ENCODE measurements around the gene DPP6.
A peak's percentile ranks its signal among the peaks of the same experiment; 100 is the strongest.

DPP6 gene

DNA sequence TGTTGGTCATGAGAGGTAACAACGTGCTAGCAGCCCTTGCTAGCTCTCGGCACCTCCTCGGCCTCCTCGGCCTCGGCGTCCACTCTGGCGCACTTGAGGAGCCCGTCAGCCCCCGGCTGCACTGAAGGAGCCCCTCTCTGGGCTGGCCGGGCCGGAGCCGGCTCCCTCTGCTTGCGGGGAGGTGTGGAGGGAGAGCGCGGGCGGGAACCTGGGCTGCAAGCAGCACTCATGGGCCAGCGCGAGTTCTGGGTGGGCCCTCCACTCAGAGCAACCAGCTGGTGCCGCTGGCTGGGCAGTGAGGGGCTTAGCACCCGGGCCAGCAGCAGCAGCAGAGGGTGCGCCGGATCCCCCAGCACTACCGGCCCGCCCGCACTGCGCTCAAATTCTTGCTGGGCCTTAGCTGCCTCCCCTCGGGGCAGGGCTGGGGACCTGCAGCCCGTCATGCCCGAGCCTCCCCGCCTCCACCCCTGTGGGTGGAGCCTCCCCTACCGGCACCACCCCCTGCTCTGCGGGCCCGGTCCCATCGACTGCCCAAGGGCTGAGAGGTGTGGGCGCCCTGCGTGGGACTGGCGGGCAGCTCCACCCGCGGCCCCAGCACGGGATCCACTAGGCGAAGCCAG, 854.6 kb downstream of the DPP6 start:
- in situ Hi-C loops (cut with HindIII; ENCODE audit: low pct_unique_long_range_greater_than_20kb, low sequenced_read_pairs), result no loop called here
- TF ChIP-seq JUND (IDR thresholded peaks at IDR 0.05; ENCODE audit: low read depth), result no peak
- DNase-seq (ENCODE audit: low read depth in 1 of 2, low spot score in 1 of 2), result no peak

DNA sequence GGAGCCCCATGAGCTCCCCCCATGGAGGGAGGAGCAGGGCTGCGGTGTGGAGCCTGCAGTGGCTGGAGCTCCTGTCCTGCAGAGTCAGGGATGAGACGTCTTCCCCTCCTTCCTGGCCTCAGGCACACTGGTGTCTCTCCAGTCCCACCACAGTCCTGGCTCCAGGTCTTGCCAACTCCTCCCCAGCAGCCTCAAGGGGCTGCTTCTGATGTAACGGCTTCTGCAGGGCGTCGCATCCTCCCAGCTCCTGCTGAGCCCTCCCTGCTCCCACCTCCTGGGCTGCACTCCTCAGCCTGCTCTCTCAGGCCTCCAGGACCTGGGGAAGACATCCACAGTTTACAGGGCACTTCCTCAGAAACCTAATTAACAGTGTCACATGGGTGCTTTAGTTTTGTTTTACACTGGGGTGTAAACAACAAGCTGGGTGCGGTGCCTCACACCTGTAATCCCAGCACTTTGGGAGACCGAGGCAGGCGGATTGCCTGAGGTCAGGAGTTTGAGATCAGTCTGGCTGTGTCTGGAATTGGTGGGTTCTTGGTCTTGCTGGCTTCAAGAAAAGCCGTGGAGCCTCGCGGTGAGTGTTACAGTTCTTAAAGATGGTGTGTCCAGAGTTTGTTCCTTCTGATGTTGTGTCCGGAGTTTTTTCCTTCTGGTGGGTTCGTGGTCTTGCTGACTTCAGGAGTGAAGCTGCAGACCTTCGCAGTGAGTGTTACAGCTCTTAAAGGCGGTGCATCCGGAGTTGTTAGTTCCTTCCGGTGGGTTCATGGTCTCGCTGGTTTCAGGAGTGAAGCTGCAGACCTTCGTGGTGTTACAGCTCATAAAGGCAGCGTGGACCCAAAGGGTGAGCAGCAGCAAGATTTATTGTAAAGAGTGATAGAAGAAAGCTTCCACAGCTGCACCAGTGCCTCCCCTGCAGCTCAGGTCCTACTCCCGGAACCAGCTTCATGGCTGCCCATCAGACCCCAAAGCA, 855.7 kb downstream of the DPP6 start:
- TF ChIP-seq JUND (IDR thresholded peaks at IDR 0.05; ENCODE audit: low read depth), result no peak
- in situ Hi-C loops (cut with HindIII; ENCODE audit: low pct_unique_long_range_greater_than_20kb, low sequenced_read_pairs), result no loop called here
- DNase-seq (ENCODE audit: low read depth in 1 of 2, low spot score in 1 of 2), result no peak

DNA sequence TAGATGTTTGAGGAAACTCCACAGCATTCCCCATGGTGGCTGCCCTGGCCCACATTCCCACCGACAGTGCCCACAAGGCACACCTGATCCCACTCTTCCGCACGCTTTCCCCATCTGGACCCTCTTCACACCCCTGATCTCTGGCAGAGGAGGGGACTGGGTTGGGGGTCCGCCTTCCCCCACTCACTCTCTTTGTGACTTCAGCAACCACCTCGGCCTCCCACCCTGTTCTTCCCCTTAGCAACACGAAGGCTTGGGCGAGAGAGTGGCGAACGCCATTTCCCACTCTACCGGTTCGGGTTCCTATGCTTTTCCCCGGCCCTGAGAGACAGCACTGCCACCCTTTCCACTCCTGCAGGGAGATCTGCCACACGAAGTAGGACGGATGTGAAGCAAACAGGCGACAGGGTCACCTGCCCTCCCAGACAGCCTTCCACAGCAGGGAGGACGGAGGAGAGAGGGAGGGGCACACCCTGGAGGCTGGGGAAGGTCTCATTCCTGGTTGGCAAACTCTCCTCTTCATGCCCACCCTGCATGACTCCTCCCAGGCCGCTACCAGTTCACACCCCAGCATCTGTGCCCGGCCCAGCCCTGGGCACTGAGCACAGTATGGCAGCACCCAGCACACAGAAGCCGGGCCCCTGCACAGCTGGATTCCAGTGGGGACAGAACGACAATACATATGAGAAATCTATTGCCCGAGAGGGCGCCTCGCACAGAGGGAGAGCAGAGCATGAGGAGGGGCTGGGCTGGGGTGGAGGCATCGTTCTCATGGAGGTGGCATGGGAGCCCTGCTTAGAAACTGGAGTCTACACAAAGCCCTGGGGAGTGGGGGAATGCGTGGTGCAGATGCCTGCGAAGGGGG, 857.3 kb downstream of the DPP6 start:
- in situ Hi-C loops (cut with HindIII; ENCODE audit: low pct_unique_long_range_greater_than_20kb, low sequenced_read_pairs), result no loop called here
- no peak for DNase-seq (ENCODE audit: low read depth in 1 of 2, low spot score in 1 of 2)
- TF ChIP-seq JUND (IDR thresholded peaks at IDR 0.05; ENCODE audit: low read depth), result no peak

DNA sequence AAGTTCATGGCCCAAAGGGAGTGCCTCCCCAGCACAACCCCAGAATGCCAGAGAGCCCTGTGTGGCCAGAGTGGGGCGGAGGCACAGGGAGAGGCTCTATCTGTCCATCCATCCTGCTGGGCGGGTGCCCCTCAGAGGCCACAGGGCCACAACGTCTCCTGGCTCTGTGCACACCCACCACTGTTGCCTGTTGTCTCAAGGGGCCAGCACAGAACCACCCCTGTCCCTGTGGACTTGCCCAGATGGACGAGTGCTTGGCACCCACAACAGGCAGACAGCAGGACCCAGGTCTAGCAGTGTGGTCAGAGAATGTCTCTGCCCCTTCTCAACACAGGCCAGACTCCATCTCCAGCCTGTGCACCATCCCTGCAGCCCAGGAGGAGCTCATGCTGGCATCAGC, 857.9 kb downstream of the DPP6 start:
- DNase-seq (ENCODE audit: low read depth in 1 of 2, low spot score in 1 of 2), result no peak
- in situ Hi-C loops (cut with HindIII; ENCODE audit: low pct_unique_long_range_greater_than_20kb, low sequenced_read_pairs), result no loop called here
- TF ChIP-seq JUND (IDR thresholded peaks at IDR 0.05; ENCODE audit: low read depth), result no peak

DNA sequence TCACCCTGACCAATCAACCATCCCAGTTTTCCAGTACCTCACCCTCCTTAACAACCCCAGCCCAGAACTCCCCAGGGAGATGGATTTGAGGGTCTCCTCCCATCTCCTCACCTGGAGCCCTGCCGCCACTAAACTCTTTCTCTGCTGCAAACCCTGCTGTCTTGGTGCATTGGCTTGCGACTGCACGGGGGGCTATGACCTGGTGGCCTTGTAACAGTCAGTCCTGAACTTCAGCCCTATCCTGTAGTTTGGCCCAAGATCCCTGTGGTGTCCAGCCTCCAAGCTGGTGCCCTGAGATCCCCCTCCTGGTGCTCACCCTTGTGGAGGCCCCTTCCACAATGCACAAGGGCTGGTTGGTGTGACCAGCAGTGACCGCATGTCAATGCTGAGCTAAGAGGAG, 858.8 kb downstream of the DPP6 start:
- DNase-seq (ENCODE audit: low read depth in 1 of 2, low spot score in 1 of 2), result no peak
- in situ Hi-C loops (cut with HindIII; ENCODE audit: low pct_unique_long_range_greater_than_20kb, low sequenced_read_pairs), result no loop called here

DNA sequence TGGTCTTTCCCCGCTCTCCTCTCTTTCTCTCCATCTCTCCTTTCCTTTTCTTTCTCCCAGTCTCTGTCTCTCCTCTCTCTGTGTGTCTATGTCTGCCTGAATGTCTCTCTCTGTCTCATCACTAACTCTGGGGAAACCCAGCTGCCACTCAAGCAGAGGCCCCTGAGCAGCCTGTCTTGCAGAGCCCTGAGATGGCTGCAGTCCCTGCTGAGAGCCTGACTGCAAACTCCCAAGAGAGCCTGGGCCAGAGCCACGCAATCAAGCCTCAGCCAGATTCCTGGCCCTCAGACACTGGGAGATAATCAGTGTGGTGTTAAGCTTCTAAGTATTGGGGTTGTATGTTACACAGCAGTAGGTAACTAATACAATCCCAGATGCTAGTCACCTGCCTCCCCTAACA, 859.2 kb downstream of the DPP6 start:
- TF ChIP-seq JUND (IDR thresholded peaks at IDR 0.05; ENCODE audit: low read depth), result no peak
- in situ Hi-C loops (cut with HindIII; ENCODE audit: low pct_unique_long_range_greater_than_20kb, low sequenced_read_pairs), result no loop called here
- DNase-seq (ENCODE audit: low read depth in 1 of 2, low spot score in 1 of 2), result no peak

More for the DNA sequence above, 858.8 kb downstream of the DPP6 start:
- TF ChIP-seq JUND (IDR thresholded peaks at IDR 0.05; ENCODE audit: low read depth), result no peak

DNA sequence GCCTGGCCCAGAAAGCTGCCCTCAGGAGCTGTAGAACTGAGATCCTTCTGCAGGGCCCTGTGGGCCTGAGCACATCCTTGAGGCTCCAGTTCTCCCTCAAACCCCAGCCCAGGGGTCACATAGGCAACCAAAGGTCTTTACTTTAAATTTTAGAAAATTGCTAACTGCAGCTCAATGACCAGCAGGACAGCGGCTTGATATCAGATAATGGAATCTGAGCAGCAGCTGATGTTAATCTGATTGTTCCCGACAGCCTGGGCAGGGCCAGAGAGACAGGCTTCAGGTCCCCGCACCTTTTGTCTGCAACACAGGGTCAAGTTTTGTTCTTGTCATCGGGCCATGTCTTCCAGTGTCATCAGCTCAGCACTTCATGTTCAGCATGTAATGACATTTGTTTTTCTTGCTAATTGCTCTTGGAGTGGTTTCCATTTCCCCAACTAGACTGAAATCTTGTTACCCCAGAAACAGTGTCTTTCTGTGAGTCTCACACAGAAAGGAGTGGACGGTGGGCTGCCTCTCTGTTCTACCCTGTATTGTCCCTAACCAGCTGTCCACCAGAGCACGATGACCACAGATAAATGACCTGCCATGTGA, 859.8 kb downstream of the DPP6 start:
- in situ Hi-C loops (cut with HindIII; ENCODE audit: low pct_unique_long_range_greater_than_20kb, low sequenced_read_pairs), result no loop called here
- TF ChIP-seq JUND (IDR thresholded peaks at IDR 0.05; ENCODE audit: low read depth), result no peak
- DNase-seq (ENCODE audit: low read depth in 1 of 2, low spot score in 1 of 2), result no peak

DNA sequence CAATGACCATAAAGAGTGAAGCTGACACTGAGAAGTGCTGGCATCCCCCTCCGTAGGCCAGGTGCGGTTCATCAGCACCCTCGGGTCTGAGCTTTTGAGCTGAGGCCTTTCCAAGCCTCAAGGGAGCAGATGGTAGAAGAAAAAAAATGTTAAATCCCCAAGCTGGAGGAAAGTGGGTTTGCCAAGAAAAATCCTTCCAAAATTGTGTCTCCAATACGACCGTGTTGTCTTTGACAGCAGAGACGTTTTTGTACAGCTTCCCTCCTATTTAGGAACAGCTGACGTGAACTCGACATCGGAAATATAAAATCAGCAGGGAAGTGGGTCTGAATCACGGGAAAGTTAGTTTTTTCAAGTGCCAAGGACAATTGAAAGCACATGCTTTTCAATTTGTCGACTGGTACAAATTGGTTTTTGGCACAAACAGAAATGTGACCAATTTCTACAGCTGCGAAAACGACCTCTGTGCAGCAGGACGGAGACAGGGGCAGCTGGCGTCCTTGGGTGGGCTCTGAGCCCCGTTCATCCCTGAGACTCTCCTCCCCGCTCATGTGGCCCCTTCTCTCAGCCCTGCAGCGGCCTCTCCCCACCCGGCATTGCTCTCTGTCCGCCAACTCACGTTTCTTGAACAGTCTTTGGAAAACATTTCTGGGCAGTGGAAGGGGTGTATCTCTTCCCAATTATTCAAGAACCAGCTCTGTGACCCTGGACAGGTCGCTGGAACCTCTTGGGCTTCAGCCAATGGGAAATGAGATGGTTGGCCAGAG, 860.9 kb downstream of the DPP6 start:
- DNase-seq (ENCODE audit: low read depth in 1 of 2, low spot score in 1 of 2), result no peak
- TF ChIP-seq JUND (IDR thresholded peaks at IDR 0.05; ENCODE audit: low read depth), result no peak
- in situ Hi-C loops (cut with HindIII; ENCODE audit: low pct_unique_long_range_greater_than_20kb, low sequenced_read_pairs), result no loop called here

DNA sequence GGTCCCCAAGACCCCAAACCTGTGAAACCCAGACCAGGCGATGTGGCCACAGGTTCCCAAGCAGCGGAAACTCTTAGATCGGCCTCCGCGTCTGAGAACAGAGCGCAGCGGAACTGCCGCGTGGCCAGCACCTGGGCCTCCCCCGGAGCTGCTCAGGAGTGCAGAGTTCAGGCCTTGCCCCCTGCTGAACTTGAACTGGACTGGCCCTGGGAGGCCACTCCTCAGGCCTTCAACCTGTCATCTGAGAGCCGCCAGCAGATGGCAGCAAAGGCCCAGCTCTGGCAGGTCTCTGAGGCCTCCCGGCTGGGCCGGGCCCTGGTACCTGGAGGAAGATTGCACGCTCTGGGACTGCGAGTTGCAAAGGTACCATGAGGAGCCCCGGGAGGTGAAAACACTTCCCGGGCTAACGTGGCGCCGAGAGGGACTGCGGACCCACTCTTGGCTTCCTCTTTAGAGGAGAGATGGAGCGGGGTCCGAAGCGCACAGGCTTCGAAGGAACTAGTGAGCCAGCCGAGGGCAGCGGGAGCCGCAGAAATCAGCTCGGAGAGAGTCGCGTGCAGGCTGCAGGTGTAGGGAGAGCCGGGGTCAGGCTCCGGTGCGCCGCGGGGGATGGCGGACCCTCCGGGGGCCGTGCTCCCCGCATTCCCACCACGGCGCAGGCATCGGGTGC, 861.6 kb downstream of the DPP6 start:
- no peak for TF ChIP-seq JUND (IDR thresholded peaks at IDR 0.05; ENCODE audit: low read depth)
- in situ Hi-C loops (cut with HindIII; ENCODE audit: low pct_unique_long_range_greater_than_20kb, low sequenced_read_pairs), result no loop called here
- peak; percentile 57 to 71 for DNase-seq (ENCODE audit: low read depth in 1 of 2, low spot score in 1 of 2)

DNA sequence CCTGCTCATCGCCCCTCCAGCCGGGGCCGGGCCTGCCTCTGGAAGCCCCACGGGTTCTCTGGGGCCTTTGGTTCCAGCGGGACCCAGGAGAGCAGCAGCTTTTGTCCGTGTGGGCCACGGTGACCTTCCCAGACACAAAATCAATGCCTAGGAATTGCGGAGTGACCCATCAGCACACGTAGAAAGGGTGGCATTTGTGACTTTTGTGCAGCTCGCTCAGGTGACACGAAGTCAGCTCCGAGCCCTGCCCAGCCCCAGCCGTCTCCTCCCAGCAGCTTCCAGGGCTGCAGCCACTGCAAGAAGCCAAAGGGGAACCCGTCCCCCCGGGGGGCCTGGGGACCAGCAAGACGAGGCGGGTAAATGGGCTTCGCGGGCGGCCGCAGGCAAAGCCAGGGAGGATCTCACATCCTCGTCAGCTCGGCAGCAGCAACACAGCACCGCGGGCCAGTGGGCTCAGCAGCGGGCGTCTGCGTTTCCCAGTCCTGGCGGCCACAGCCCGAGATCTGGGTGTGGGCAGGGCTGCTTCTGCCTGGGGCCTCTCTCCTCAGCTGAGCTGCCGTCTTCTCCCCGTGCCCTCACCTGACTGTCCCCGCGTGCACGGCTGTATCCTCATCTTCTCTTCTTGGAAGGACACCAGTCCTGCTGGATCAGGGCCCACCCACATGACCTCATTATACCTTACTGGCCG, 862.3 kb downstream of the DPP6 start:
- TF ChIP-seq JUND (IDR thresholded peaks at IDR 0.05; ENCODE audit: low read depth), result no peak
- no peak for DNase-seq (ENCODE audit: low read depth in 1 of 2, low spot score in 1 of 2)
- in situ Hi-C loops (cut with HindIII; ENCODE audit: low pct_unique_long_range_greater_than_20kb, low sequenced_read_pairs), result no loop called here

DNA sequence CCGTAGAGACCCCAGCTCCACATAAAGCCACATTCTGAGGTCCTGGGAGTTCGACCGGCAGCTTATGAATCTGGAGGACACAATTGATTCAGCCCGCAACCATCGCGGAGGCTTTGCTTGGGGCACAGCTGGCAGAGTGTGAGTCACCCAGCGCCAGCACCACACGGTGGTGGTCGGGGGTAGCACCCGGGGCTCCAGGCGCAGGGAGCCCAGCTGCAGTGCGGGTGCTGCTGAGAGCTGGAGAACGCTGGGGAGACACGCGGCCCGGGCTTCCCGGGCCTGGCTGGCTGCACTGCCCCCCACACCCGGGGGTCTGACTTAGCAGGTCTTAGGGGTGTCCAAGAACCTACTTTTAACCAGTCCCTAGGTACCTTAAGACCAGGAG, 862.8 kb downstream of the DPP6 start:
- DNase-seq (ENCODE audit: low read depth in 1 of 2, low spot score in 1 of 2), result no peak
- in situ Hi-C loops (cut with HindIII; ENCODE audit: low pct_unique_long_range_greater_than_20kb, low sequenced_read_pairs), result no loop called here
- TF ChIP-seq JUND (IDR thresholded peaks at IDR 0.05; ENCODE audit: low read depth), result no peak
